Measurements from ENCODE around the gene PHKB. TPM values are rescaled to one million over a fixed set of nuclear protein-coding genes. Genes with fewer than 3 reads are reported as not detected.

The PHKB gene
- total and polyA plus RNA-seq, 2 experiments from 2014 or later, result 31.3 to 52.0 TPM

- no peaks in the 10 kb centered on the region for H3K9me2 ChIP-seq (ENCODE audit: insufficient read depth)
- peaks cover 8% of the 10 kb centered on the region for H3K4me1 ChIP-seq (ENCODE audit: insufficient read depth)
- no peak overlapping the region for H3K4me3 ChIP-seq
- H3K79me2 ChIP-seq (ENCODE audit: insufficient read depth), result no peaks in the 10 kb centered on the region
- no peaks in the 10 kb centered on the region for H3K36me3 ChIP-seq (ENCODE audit: low read depth)
- no peak overlapping the region for H3K9ac ChIP-seq
- no peaks in the 10 kb centered on the region for H3K9me3 ChIP-seq (ENCODE audit: low read depth)
- H2AFZ ChIP-seq, result no peak overlapping the region
- no peak overlapping the region for H3K4me2 ChIP-seq (ENCODE audit: unreplicated experiment)
- no peak overlapping the region for H3K27ac ChIP-seq
- in situ Hi-C loops (cut with MboI), result no loop called here
- no peaks in the 10 kb centered on the region for H3K27me3 ChIP-seq (replicated peaks; ENCODE audit: insufficient read depth)
- no peak for TF ChIP-seq EZH2phosphoT487 (IDR thresholded peaks at IDR 0.05; ENCODE audit: insufficient read depth, low read depth)
- no peak for TF ChIP-seq EZH2 (IDR thresholded peaks at IDR 0.05; ENCODE audit: insufficient read depth, poor library complexity, severe bottlenecking)
- WGBS, 2 experiments (ENCODE audit: low coverage in 1 of 2, low lambda C conversion rate in 2 of 2, missing lambda C conversion rate in 2 of 2), result 95 to 98% methylated on average over 2 of the region's 2 CpGs
- DNase-seq, result no peak
- H3F3A ChIP-seq (ENCODE audit: insufficient read depth), result peaks cover 10% of the 10 kb centered on the region
- no peaks in the 10 kb centered on the region for H4K20me1 ChIP-seq (ENCODE audit: insufficient read depth)
These were observed 106.2 kb downstream of the PHKB start for GRCh38 chr16:47567321-47567720.

- Histone ChIP-seq H4K20me1 (ENCODE audit: insufficient read depth) (no peaks in the 10 kb centered on the region), H3F3A (ENCODE audit: insufficient read depth) (peaks cover 10% of the 10 kb centered on the region), H3K4me3 (no peak overlapping the region), H3K27me3 (replicated peaks; ENCODE audit: insufficient read depth) (no peaks in the 10 kb centered on the region), H3K9ac (no peak overlapping the region), H3K4me1 (ENCODE audit: insufficient read depth) (peaks cover 8% of the 10 kb centered on the region), H3K9me3 (ENCODE audit: low read depth) (no peaks in the 10 kb centered on the region), H2AFZ (no peak overlapping the region), H3K9me2 (ENCODE audit: insufficient read depth) (no peaks in the 10 kb centered on the region), H3K4me2 (ENCODE audit: unreplicated experiment) (no peak overlapping the region), H3K27ac (no peak overlapping the region), H3K36me3 (ENCODE audit: low read depth) (no peaks in the 10 kb centered on the region), H3K79me2 (ENCODE audit: insufficient read depth) (no peaks in the 10 kb centered on the region)
- TF ChIP-seq EZH2 (IDR thresholded peaks at IDR 0.05; ENCODE audit: insufficient read depth, poor library complexity, severe bottlenecking) (no peak), EZH2phosphoT487 (IDR thresholded peaks at IDR 0.05; ENCODE audit: insufficient read depth, low read depth) (no peak)
- DNase-seq, result no peak
- 96 to 97% methylated on average over 1 of the region's 1 CpG for WGBS, 2 experiments (ENCODE audit: low coverage in 1 of 2, low lambda C conversion rate in 2 of 2, missing lambda C conversion rate in 2 of 2)
- in situ Hi-C loops (cut with MboI), result no loop called here
These were observed 107.2 kb downstream of the PHKB start for GRCh38 chr16:47568351-47568750.

GRCh38 chr16:47571049-47571448, 109.9 kb downstream of the PHKB start:
- no peak for DNase-seq
- Histone ChIP-seq H4K20me1 (ENCODE audit: insufficient read depth) (no peaks in the 10 kb centered on the region), H3K27ac (no peak overlapping the region), H3K9me3 (ENCODE audit: low read depth) (no peaks in the 10 kb centered on the region), H3K27me3 (replicated peaks; ENCODE audit: insufficient read depth) (no peaks in the 10 kb centered on the region), H3K9ac (no peak overlapping the region), H2AFZ (no peak overlapping the region), H3K36me3 (ENCODE audit: low read depth) (no peaks in the 10 kb centered on the region), H3K4me2 (ENCODE audit: unreplicated experiment) (no peak overlapping the region), H3K4me3 (no peak overlapping the region), H3K79me2 (ENCODE audit: insufficient read depth) (no peaks in the 10 kb centered on the region), H3K9me2 (ENCODE audit: insufficient read depth) (no peaks in the 10 kb centered on the region), H3K4me1 (ENCODE audit: insufficient read depth) (peaks cover 14% of the 10 kb centered on the region), H3F3A (ENCODE audit: insufficient read depth) (peaks cover 16% of the 10 kb centered on the region)
- in situ Hi-C loops (cut with MboI), result no loop called here
- no peak for TF ChIP-seq EZH2phosphoT487 (IDR thresholded peaks at IDR 0.05; ENCODE audit: insufficient read depth, low read depth)
- TF ChIP-seq EZH2 (IDR thresholded peaks at IDR 0.05; ENCODE audit: insufficient read depth, poor library complexity, severe bottlenecking), result no peak

- no peak for TF ChIP-seq EZH2 (IDR thresholded peaks at IDR 0.05; ENCODE audit: insufficient read depth, poor library complexity, severe bottlenecking)
- no peak for TF ChIP-seq EZH2phosphoT487 (IDR thresholded peaks at IDR 0.05; ENCODE audit: insufficient read depth, low read depth)
- WGBS, 2 experiments (ENCODE audit: low coverage in 1 of 2, low lambda C conversion rate in 2 of 2, missing lambda C conversion rate in 2 of 2), result 92 to 96% methylated on average over 3 of the region's 3 CpGs
- Histone ChIP-seq H3K36me3 (ENCODE audit: low read depth) (no peaks in the 10 kb centered on the region), H3K27ac (no peak overlapping the region), H3K79me2 (ENCODE audit: insufficient read depth) (no peaks in the 10 kb centered on the region), H3K9me2 (ENCODE audit: insufficient read depth) (no peaks in the 10 kb centered on the region), H3K4me3 (no peak overlapping the region), H4K20me1 (ENCODE audit: insufficient read depth) (no peaks in the 10 kb centered on the region), H3K9me3 (ENCODE audit: low read depth) (no peaks in the 10 kb centered on the region), H2AFZ (no peak overlapping the region), H3K4me2 (ENCODE audit: unreplicated experiment) (no peak overlapping the region), H3K4me1 (ENCODE audit: insufficient read depth) (peaks cover 14% of the 10 kb centered on the region), H3K9ac (no peak overlapping the region), H3K27me3 (replicated peaks; ENCODE audit: insufficient read depth) (no peaks in the 10 kb centered on the region), H3F3A (ENCODE audit: insufficient read depth) (peaks cover 16% of the 10 kb centered on the region)
- no peak for DNase-seq
- in situ Hi-C loops (cut with MboI), result no loop called here
These were observed 110.6 kb downstream of the PHKB start for GRCh38 chr16:47571711-47572110.

All from GM23248 (cell line).